Skin epidermis (tissue), 12 donors: Measurements from ENCODE around the gene KLF2.
"Not testable (repeated sequence)": the region's sequence is repeated elsewhere in the genome, so short reads cannot be mapped to it uniquely, and the experiment has no call there.

Experiments used
- H3K27ac ChIP-seq, 21 experiments: fragments of 200-600 bp; sonication (generic) in 11 of 21; one replicate each; pipeline ENCODE4 v1.5.0; 2020; ENCODE audit warnings: mild to moderate bottlenecking in 3 of 21, inconsistent platforms in 2 of 21, moderate library complexity in 2 of 21
- H3K4me3 ChIP-seq, 7 experiments: fragments of 200-600 bp; sonication (generic) in 2 of 7; one replicate each; pipeline ENCODE4 v1.5.0; 2020; ENCODE audit warnings: inconsistent platforms in 2 of 7, mild to moderate bottlenecking in 2 of 7, moderate library complexity in 1 of 7

KLF2 gene

GRCh38 chr19:16305060-16305459 lies 19.6 kb upstream of the KLF2 start:
- not testable (repeated sequence) for H3K27ac ChIP-seq, H3K4me3 ChIP-seq

GRCh38 chr19:16306728-16307402 lies 17.8 kb upstream of the KLF2 start:
- Histone ChIP-seq H3K27ac (no peak overlapping the region), H3K4me3 (no peak overlapping the region)

- H3K27ac ChIP-seq = no peak overlapping the region
- no peak overlapping the region for H3K4me3 ChIP-seq
These were observed 16.5 kb upstream of the KLF2 start for GRCh38 chr19:16308081-16308480.

GRCh38 chr19:16309643-16310042 lies 15.0 kb upstream of the KLF2 start:
- Histone ChIP-seq H3K27ac (no peak overlapping the region), H3K4me3 (no peak overlapping the region)

- Histone ChIP-seq H3K27ac (peak overlapping the region in 13 of 21 experiments; percentile 7 to 79 (median 37)), H3K4me3 (no peak overlapping the region)
These were observed 8.7 kb upstream of the KLF2 start for GRCh38 chr19:16315825-16316505.

- H3K27ac ChIP-seq = peak overlapping the region in 15 of 21 experiments; percentile 4 to 79 (median 41)
- H3K4me3 ChIP-seq = no peak overlapping the region
These were observed 8.1 kb upstream of the KLF2 start for GRCh38 chr19:16316506-16316882.

- H3K27ac ChIP-seq = peak overlapping the region in 1 of 21 experiments; percentile 25
- no peak overlapping the region for H3K4me3 ChIP-seq
These were observed 5.1 kb upstream of the KLF2 start for GRCh38 chr19:16319481-16319880.

- Histone ChIP-seq H3K4me3 (no peak overlapping the region), H3K27ac (no peak overlapping the region)
These were observed 3.6 kb upstream of the KLF2 start for GRCh38 chr19:16320987-16321386.

GRCh38 chr19:16325161-16325527 lies 518 bp downstream of the KLF2 start:
- H3K27ac ChIP-seq = peak overlapping the region; percentile 59 to 97 (median 91)

GRCh38 chr19:16325641-16326400 lies 1.2 kb downstream of the KLF2 start:
- Histone ChIP-seq H3K4me3 (peak overlapping the region; percentile 34 to 70 (median 69)), H3K27ac (peak overlapping the region; percentile 22 to 97 (median 83))

More at GRCh38 chr19:16325161-16325527, 518 bp downstream of the KLF2 start:
- H3K4me3 ChIP-seq = peak overlapping the region; percentile 64 to 90 (median 69)

- Histone ChIP-seq H3K4me3 (peak overlapping the region; percentile 34 to 70 (median 69)), H3K27ac (peak overlapping the region; percentile 22 to 97 (median 81))
These were observed 2.0 kb downstream of the KLF2 start for GRCh38 chr19:16326401-16327168.

GRCh38 chr19:16327169-16327475 lies 2.5 kb downstream of the KLF2 start:
- Histone ChIP-seq H3K4me3 (peak overlapping the region; percentile 34 to 70 (median 69)), H3K27ac (peak overlapping the region in 19 of 21 experiments; percentile 25 to 97 (median 87))

GRCh38 chr19:16327501-16327900 lies 2.9 kb downstream of the KLF2 start:
- peak overlapping the region in 19 of 21 experiments; percentile 25 to 97 (median 78) for H3K27ac ChIP-seq

GRCh38 chr19:16327911-16328823 lies 3.5 kb downstream of the KLF2 start:
- peak overlapping the region in 20 of 21 experiments; percentile 25 to 97 (median 78) for H3K27ac ChIP-seq
- H3K4me3 ChIP-seq = peak overlapping the region; percentile 14 to 70 (median 69)

More at GRCh38 chr19:16327501-16327900, 2.9 kb downstream of the KLF2 start:
- peak overlapping the region; percentile 14 to 70 (median 69) for H3K4me3 ChIP-seq

- Histone ChIP-seq H3K27ac (peak overlapping the region in 18 of 21 experiments; percentile 39 to 97 (median 82)), H3K4me3 (peak overlapping the region in 3 of 7 experiments; percentile 34 to 70 (median 64))
These were observed 4.3 kb downstream of the KLF2 start for GRCh38 chr19:16328824-16329482.

GRCh38 chr19:16330368-16330801 lies 5.8 kb downstream of the KLF2 start:
- H3K27ac ChIP-seq = peak overlapping the region in 9 of 21 experiments; percentile 4 to 91 (median 43)

GRCh38 chr19:16330806-16331690 lies 6.4 kb downstream of the KLF2 start:
- peak overlapping the region in 10 of 21 experiments; percentile 4 to 91 (median 34) for H3K27ac ChIP-seq
- no peak overlapping the region for H3K4me3 ChIP-seq

More at GRCh38 chr19:16330368-16330801, 5.8 kb downstream of the KLF2 start:
- no peak overlapping the region for H3K4me3 ChIP-seq
